CD4-positive, alpha-beta T cell treated with Interleukin-21 for 1 hour (primary cell): ENCODE results near the gene ERG.

Source experiments
- DNase-seq: peaks from one replicate; pipeline ENCODE4 v3.0.0-alpha.2; 2020

Gene ERG

DNA sequence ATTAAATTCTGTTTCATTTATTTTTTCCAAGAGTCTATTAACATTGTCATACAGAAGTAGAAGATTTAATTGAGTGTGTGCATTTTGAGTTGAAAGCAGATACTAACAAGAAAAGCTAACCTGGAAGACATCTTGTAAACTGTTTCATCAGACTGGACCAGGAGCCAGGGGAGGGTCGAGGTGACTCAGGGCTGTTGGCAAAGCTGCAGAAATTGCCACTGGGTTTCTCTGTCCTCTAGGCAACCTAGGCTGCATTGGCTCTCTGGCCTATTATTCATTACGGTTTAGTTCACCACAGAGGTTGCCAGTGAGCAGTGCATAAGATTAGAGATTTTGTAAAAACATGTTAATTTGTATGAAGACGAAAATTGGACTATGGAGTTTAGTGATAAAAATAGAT lies 27.5 kb downstream of the ERG start:
- DNase-seq = no peak

DNA sequence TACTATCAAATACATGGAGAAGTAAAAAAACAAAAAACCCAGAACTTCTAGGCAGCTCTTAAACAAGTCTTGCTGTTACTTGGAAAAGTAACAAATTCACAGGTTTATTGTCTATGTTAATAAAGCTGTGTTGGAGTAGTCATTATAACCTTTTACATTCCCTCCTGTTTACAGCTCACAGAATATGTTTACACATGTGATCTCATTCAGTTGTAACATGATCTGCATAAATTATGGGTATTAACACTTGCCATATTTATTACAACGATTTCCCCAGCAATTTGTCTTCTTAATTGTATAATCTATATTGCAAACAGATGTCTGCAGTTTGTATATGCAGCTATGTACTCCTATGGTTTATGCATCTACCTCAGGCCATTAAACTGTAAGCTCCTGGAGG lies 28.6 kb downstream of the ERG start:
- DNase-seq = no peak

DNA sequence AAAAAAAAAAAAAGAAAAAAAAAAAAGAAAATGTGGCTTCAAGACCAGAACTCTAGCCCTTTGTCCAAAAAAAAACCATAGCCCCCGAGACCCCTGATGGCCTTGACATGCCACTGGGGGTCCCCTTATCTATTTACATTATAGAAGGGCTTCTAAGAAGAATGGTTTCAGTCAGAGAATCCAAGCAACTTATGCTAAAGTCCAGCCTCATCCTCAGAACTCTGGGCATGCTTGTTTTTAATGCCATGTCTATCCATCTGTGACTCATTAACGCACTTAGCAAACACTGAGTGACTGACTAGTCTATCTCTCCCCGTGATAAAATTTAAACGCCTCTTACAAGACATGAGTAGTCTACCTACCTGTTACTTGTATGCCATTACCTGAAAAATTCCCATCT lies 29.3 kb downstream of the ERG start:
- no peak for DNase-seq

- DNase-seq = no peak
Observed at GRCh38 chr21:38467911-38468310, 30.4 kb downstream of the ERG start.

- DNase-seq = no peak
Observed at GRCh38 chr21:38467374-38467773, 30.9 kb downstream of the ERG start.

DNA sequence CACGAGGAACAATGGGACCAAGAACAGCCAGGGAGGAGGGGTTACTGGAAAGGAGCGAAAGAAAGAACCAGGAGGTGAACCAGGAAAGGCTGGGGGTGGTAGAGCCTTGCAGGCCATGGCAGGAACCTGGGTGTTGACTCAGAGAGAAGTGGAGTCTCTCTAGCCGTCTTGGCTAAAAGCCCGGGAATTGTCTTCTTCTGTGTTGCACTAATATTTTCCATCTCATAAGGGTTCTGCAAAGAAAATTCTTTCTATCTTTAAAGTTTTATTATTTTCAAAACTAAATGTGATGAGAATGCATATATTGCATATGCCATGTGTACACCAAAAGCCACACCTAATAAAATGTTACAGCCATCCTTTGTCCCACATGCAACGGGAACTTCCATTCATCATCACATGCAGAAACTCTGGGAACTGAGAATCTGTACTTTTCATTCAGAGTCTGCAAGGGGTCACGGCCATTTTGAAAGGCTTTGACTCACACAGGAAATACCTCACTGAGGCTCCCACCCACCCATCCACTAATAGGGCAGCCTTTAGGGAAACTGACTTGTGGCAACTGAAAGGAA lies 38.0 kb downstream of the ERG start:
- DNase-seq = no peak

DNA sequence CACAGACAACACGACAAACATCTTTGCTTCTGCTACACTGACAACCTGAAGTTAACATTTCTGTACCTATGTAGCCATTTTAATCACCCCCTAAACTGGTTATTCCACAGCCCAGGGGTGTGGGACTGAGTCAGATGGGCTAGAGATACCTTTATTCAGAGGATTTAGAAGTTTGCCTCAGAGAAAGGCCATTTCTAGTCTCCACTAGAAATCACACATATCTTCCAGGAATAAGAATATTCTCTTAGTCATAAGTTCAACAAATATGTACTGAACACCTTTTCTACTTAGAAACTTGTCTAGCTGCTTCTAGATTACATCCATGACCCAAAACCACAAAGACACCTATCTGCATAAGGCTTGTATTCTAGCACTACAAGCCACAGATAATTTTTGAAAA lies 38.8 kb downstream of the ERG start:
- no peak for DNase-seq

DNA sequence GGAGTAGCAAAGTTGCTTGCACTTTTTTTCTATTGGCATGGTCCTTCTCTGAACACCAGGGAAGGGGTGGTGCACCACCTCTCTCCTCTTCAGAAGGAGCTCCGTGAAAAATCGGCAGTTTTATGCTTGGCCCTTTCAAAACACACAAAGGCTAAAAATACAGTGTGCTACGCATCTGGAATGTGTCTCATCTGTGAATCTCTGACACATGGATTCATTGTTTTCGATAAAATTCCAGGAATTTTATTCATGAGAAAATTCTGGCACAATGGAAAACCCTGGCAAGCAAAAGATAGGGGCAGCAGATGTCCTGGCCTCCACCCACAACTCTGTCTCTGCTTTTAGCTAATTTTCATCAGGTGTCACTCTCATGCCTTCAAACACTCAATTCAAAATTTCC lies 42.9 kb downstream of the ERG start:
- DNase-seq = no peak

DNA sequence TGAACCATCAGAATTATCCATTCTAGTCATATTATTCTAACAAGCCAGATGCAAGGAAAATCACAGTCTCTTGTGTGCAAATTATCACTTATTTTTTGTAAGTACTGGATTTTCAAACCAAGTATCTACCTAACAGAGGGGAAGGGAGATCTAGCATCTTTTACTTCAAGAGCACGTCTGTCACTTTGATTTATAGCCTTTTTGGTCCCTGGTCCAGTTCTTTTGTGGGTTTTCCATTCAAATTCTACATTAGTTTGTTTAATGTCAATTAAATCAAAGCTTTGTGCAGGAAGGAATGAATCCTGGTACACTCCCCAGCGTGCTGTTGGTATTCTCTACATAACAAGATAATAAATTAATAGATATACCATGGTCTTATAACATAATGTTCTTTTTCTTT lies 43.6 kb downstream of the ERG start:
- DNase-seq = no peak

DNA sequence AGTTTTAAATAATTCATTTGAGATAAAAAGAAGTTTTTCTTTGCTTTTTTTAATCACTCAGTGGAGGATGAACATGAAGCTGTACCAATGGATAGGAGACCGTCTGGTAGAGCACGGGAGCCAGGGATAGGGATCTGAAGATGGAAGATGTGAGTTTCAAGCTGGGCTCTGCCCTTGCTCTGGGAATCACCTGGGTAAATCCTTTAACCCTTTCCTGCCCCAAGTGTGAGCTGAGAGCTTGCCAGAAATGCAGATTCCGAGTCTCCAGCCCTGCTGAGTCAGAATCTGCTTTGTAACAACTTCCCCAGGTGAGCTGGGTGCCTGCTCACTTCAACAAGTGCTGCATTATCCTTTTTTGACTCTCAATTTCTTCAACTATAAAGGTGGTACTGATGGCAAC lies 44.1 kb downstream of the ERG start:
- no peak for DNase-seq

DNA sequence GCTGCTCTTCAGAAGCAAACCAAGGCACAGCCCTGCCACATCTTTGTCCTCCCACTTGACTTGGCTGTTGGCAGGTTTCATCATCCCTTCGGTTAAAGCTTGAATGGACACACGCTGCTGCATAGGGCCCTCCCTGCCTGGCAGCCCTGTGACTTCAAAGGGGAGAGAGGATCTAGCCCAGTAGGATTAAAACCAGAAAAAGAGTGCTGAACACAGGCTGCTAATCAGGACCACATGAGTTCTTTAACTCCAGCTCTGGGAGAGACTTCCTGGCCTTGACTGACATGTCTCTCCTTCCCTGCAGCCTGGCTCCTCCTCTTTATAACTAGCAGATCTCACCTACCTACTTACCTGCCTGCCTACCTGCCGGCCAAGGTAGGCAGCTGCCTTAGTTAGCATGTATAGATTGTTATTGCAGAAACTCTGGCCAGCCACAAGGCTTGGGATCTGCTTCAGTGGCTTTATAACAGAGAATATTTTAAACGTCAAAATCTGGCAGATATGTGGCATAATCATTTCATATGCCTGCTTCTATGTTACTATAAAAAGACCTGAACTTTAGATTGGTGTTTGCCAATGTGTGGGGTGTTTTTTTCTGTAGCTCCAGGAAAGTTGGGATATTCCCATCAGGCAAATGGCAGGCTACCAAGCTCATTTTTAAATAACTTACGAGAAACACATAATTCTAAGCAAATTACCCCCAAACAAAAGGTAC lies 49.4 kb downstream of the ERG start:
- DNase-seq = no peak

DNA sequence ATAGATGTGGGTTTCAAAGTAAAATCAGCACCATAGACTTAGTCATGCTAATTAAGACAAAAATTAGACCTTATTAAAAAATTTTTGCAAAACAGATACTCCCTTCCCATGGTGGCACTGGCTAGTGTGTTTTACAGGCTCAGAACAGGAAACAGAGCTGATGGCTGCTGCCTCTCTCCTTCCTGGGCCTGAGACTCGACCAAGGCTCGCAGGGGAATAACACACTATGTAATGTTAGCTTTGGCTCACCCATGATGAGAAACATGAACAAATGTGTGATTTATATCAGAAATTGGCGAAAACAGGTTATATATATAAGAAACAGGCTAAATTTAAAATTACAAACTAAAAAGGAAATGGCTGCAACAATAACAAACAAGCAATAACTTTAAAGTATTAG lies 50.7 kb downstream of the ERG start:
- DNase-seq = no peak

GRCh38 chr21:38444691-38445090 lies 53.6 kb downstream of the ERG start:
- no peak for DNase-seq

DNA sequence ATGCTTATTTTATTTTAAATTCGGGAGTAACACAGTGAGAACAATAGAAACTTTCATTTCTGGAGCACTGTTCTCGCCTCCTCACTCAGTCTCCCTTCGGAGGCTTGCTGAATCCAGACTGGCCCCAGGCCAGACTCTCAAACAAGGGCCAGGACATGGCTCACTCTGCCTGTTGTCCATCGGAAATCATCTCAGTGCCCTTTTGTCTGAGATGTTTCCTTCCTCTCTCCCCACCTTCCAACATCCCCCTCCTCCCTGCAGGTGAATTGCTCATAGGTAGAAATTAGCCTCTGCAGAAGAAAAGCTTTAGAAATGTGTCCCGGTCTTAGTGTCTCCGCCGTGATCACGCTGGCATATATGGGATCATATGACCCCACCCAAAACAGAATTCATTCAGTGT lies 55.2 kb downstream of the ERG start:
- no peak for DNase-seq

DNA sequence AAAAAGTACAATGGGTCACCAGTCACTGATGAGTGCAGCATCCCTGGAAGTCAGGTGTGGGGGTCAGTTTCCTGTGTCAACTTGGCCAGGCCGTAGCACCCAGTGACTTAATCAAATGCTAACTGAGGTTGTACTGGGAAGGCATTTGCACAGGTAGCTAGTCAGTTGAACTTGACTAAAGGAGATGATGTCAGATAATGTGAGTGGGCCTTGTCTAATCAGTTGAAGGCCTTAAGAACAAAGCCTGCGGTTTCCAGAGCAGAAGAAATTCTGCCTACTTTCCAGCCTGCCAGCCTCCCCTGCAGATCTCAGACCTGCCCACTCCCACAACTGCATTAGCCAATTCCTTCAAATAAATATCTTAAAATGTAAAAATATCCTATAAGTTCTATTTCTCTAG lies 57.1 kb downstream of the ERG start:
- no peak for DNase-seq

- no peak for DNase-seq
Observed at GRCh38 chr21:38440746-38441145, 57.5 kb downstream of the ERG start.

GRCh38 chr21:38439957-38440356 lies 58.3 kb downstream of the ERG start:
- DNase-seq = no peak

DNA sequence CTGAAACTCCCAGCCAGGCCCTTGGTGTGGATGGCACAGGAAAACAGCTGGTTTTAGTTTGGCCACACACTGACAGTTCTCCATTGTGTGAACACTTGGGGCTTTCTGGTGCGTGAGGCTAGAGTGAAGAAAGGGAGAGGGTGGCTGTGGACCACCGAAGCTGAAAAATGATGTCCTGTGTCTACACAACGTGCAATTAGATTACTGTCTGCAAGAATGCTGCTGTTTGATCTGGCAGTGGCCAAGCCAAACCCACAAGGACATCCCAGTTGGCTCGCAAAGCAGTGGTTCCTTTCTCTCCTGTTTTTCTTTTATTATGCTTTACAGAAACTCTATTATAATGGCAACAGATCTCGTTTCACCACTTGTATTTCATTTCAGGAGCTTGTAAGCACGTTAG lies 58.9 kb downstream of the ERG start:
- no peak for DNase-seq

DNA sequence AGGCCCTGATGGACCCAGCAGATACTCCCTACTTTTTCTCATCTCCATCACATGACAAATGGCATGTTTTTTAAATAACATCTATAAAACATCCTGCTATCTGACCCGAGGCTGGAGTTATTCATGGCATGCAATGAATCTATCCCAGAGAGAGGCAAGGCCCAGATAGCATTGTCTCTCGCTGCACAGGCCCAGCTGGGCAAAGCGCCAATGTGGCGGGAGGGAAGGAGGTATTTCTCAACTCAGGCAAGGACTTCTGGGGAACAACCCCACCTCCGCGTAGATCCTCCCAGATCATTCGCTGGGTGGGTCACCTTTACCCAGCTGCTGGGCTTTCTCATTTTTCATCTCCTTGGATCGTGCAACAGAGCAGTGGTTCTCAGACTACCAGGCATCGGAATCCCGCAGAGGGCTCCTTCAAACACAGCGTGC lies 59.8 kb downstream of the ERG start:
- no peak for DNase-seq

GRCh38 chr21:38436341-38436740 lies 61.9 kb downstream of the ERG start:
- DNase-seq = no peak

GRCh38 chr21:38434913-38435533 lies 63.3 kb downstream of the ERG start:
- no peak for DNase-seq

DNA sequence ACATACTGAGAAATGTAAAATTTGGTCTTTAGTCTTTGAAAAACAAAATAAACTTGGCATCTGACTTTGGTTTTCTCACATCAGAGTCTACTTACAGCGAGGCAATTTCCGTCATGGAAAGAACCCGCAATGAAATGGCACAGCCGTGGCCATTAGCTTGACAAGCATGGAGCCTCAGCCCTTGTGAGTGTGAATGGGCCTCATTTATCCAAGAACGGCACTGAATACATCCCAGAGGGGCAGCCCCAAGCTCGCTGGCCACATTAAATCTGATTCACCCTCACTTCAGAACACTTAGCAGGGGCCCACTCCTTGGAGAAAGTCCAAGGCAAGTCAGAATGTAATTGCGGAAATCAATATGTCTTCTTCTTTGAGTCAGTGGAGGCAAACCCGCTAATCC lies 64.8 kb downstream of the ERG start:
- no peak for DNase-seq

- DNase-seq = no peak
Observed at GRCh38 chr21:38430401-38430984, 67.8 kb downstream of the ERG start.

- DNase-seq = no peak
Observed at GRCh38 chr21:38429011-38429410, 69.3 kb downstream of the ERG start.
